ENCODE data around the gene IRF2BP2.

Gene IRF2BP2

GRCh38 chr1:234633246-234634003 lies 23.4 kb upstream of the IRF2BP2 start:
- DNase-seq: no peak

- DNase-seq: no peak
Observed at GRCh38 chr1:234632225-234632624, 22.2 kb upstream of the IRF2BP2 start.

- DNase-seq: no peak
Observed at GRCh38 chr1:234631721-234632125, 21.7 kb upstream of the IRF2BP2 start.

- DNase-seq: no peak
Observed at GRCh38 chr1:234629026-234629425, 19.0 kb upstream of the IRF2BP2 start.

- no peak for DNase-seq
Observed at GRCh38 chr1:234628089-234628488, 18.1 kb upstream of the IRF2BP2 start.

- DNase-seq: no peak
Observed at GRCh38 chr1:234627009-234627950, 17.3 kb upstream of the IRF2BP2 start.

GRCh38 chr1:234626391-234626790 lies 16.4 kb upstream of the IRF2BP2 start:
- DNase-seq: no peak

GRCh38 chr1:234624724-234625117 lies 14.7 kb upstream of the IRF2BP2 start:
- no peak for DNase-seq

- no peak for DNase-seq
Observed at GRCh38 chr1:234621657-234622335, 11.8 kb upstream of the IRF2BP2 start.

- no peak for DNase-seq
Observed at GRCh38 chr1:234621127-234621468, 11.1 kb upstream of the IRF2BP2 start.

- DNase-seq: no peak
Observed at GRCh38 chr1:234620272-234621126, 10.5 kb upstream of the IRF2BP2 start.

GRCh38 chr1:234619794-234620247 lies 9.8 kb upstream of the IRF2BP2 start:
- no peak for DNase-seq

- DNase-seq: no peak
Observed at GRCh38 chr1:234619071-234619480, 9.1 kb upstream of the IRF2BP2 start.

GRCh38 chr1:234618737-234619049 lies 8.7 kb upstream of the IRF2BP2 start:
- DNase-seq: no peak

- no peak for DNase-seq
Observed at GRCh38 chr1:234617986-234618736, 8.2 kb upstream of the IRF2BP2 start.

GRCh38 chr1:234617131-234617985 lies 7.4 kb upstream of the IRF2BP2 start:
- DNase-seq: no peak

- no peak for DNase-seq
Observed at GRCh38 chr1:234616644-234617043, 6.7 kb upstream of the IRF2BP2 start.

- DNase-seq: no peak
Observed at GRCh38 chr1:234614081-234614489, 4.1 kb upstream of the IRF2BP2 start.

GRCh38 chr1:234613128-234613875 lies 3.3 kb upstream of the IRF2BP2 start:
- no peak for DNase-seq

Data from activated CD4-positive, CD25-positive, alpha-beta regulatory T cell treated with anti-CD3 and anti-CD28 coated beads, Interleukin-2, amount 50 U/mL, for 72 hours (primary cell).